Fibroblast of villous mesenchyme (primary cell): ENCODE measurements around the gene CEP76. TPM values are rescaled to one million over a fixed set of nuclear protein-coding genes. Genes with fewer than 3 reads are reported as not detected.

Source experiments
- DNase-seq: peaks from one replicate; pipeline ENCODE4 v3.0.0-alpha.2; 2010; ENCODE audit warnings: low read depth
- H3K4me3 ChIP-seq: 2 replicates; pipeline ENCODE4 v1.5.1; 2011; ENCODE audit warnings: low read depth, mild to moderate bottlenecking, low read length
- total RNA-seq: library from RNA; depleted of rRNA; stranded (reverse); fragments of >200 nt; gene quantifications from 2 replicates; pipeline ENCODE4 v1.2.3, GENCODE V29; 2012
- TF ChIP-seq, protein P1 (sequence below): IDR thresholded peaks from 2 replicates; pipeline ENCODE4 v1.5.1; 2012; ENCODE audit warnings: low read depth, mild to moderate bottlenecking, low read length; ENCODE audit not compliant: insufficient read depth

Gene CEP76
- total RNA-seq, 1 donor = 12.5 TPM

DNA sequence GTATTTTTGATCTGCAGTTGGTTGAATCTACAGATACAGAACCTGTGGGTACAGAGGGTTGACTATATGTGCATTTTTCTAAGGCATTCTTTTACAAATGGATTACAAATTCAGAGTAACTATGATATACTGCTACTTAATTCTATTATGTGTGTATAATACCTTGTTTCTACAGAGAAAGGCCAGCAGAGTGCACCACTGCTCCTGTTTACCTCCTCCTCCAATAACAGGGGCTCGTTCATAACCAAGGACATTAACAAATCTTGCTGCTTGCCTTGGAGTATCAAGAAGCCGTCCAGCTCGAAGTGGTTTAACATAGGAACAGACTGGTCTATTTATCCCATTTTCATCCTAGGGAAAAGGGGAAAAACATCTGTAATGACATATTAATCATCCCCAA is 16.4 kb downstream of the CEP76 start:
- DNase-seq = peak; percentile 38
- TF ChIP-seq, protein P1, sequence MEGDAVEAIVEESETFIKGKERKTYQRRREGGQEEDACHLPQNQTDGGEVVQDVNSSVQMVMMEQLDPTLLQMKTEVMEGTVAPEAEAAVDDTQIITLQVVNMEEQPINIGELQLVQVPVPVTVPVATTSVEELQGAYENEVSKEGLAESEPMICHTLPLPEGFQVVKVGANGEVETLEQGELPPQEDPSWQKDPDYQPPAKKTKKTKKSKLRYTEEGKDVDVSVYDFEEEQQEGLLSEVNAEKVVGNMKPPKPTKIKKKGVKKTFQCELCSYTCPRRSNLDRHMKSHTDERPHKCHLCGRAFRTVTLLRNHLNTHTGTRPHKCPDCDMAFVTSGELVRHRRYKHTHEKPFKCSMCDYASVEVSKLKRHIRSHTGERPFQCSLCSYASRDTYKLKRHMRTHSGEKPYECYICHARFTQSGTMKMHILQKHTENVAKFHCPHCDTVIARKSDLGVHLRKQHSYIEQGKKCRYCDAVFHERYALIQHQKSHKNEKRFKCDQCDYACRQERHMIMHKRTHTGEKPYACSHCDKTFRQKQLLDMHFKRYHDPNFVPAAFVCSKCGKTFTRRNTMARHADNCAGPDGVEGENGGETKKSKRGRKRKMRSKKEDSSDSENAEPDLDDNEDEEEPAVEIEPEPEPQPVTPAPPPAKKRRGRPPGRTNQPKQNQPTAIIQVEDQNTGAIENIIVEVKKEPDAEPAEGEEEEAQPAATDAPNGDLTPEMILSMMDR = peak; percentile 24
- no peak overlapping the region for H3K4me3 ChIP-seq

DNA sequence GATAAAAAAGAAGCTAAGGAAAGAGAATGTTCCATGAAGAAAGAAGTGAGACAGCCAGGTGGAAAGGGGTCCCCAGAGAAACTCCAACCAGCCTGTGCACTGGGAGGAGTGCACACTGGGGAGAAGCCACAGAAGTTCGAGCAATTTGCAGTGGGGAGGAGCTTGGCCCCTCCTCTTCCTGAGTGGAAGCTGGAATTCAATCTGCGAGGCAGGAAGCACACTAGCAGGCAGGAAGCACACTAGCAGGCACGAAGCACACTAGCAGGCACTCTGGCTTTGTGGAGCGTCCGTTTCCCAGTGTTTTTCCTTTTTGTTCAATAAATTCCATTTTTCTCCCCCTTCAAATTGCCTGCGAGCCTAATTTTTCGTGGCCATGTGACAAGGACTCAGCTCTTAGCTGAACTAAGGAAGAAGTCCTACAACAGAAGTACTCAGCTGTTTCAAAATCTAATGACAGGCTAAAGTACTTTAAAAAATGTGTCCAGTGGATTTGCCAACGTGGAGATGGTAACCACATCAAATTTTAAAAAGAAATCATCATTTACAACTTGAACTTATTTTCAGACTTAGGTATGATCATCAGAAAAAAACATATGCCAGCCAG is 23.2 kb downstream of the CEP76 start:
- peak; percentile 61 for DNase-seq
- no peak overlapping the region for H3K4me3 ChIP-seq
- TF ChIP-seq, protein P1 = no peak

DNA sequence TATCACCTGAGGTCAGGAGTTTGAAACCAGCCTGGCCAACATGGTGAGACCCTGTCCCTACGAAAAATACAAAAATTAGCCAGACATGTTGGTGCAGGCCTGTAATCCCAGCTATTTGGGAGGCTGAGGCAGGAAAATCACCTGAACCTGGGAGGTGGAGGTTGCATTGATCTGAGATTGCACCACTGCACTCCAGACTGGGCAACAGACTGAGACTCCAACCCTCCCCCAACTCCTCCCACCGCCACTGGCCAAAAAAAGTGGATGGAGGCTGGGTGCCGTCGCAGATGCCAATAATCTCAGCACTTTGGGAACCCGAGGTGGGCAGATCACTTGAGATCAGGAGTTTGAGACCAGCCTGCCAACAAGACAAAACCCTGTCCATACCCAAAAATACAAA is 34.5 kb downstream of the CEP76 start:
- DNase-seq = no peak
- no peak overlapping the region for H3K4me3 ChIP-seq
- TF ChIP-seq, protein P1 = no peak

DNA sequence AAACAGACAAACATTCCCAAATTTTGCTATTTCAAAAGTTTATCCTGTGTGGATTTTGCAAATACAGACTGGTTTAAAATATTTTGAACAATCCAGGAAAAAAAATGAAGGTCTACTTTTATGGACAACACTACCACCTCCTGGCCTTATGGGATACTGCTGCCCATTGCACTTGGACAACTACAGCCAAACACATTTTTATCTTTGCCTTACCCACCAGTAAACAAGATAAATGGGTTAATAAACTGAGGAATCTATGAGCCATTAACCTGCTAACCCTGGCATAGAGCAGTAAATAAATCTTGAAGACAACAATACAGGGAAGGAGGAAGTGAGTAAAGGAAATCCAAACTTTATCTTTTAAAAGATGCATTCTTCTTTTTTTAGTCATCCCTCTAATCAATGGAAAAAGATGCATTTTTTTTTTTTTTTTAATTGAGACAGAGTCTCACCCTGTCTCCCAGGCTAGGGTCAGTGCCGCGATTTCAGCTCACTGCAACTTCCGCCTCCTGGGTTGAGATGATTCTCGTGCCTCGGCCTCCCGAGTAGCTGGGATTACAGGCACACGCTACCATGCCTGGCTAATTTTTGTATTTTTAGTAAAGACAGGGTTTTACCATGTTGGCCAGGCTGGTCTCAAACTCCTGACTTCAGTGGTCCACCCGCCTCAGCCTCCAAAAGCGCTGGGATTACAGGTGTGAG is 42.5 kb downstream of the CEP76 start:
- DNase-seq = peak; percentile 87
- no peak overlapping the region for H3K4me3 ChIP-seq
- TF ChIP-seq, protein P1 = peak; percentile 86

DNA sequence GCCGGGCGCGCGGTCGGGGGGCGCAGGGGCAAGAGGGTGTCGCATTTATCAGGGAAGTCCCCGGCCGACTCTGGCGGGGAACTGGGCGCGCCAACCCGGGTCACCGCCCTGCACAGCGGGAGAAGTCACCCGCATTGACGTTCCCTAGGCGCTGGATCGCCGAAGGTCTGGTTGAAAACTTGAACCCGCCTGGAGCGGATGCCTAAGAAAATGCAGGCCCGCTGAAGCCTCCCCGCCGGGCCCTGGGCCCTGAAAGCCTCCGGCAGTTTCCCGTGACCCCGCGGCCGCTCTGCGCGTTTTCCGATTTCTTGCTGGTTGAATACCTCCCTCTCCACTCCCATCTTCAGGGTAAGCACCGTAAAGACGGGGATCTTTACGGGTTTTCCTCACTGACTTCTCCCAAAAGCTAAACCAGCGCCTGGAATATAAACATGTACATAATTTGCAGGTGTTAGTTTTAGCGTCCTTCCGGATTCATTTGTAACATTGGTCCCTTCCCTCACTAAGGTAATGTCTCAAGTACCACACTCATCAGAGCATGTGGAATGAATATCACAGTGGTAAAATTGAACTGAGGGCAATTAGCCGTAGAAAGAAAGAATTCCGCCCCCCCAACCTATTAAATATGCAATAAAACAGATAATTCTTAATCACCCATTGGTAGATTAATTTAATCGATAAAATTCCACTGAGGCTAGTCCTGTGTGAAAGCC is 43.9 kb downstream of the CEP76 start:
- TF ChIP-seq, protein P1 = peak; percentile 9
- H3K4me3 ChIP-seq = peak overlapping the region; percentile 80
- peak; percentile 50 for DNase-seq

DNA sequence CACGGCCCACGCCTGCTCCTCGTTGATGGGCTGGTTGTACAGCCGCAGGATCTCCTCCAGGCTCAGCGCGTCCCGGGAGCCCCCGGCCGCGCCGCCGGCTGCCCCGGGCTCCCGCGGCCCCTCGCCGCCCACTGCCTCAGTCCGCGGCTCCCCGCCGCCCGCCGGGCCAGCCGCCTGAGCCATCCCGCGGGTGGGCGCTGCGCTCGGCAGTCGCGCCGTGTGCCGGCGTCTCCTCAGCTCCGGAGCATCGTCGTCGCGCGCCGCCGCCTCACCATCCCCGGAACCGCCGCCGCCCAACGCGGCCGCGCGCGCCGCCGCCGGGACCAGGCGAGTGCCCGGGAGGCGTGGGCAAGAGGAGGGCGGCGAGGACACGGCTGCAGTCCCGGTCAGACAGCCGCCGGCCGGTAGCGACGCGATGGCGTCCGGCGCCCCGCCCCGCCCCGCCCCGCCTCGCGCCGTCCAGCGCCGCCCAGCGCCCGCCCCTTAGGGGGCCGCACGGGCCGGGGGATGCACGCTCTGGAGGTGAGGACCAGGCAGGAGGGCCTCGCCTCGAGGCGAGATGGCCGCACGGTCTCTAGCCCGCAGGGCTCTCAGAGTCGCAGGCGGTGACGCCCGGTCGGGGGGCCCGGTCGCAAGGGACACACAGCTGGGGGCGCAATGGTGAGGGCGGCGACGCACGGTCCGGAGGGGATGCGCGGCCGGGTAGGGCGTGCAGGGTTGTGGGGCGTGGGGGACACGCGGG is 44.7 kb downstream of the CEP76 start, which contains the start of gene SPIRE1:
Gene SPIRE1 (minus strand): TSS at position 424 of the 742 bp plus-strand sequence. CDS start 241 bp downstream, at position 183.
- TF ChIP-seq, protein P1 = peak; percentile 2
- peak within 1 kb of the TSS; percentile 80 for H3K4me3 ChIP-seq
- peak; percentile 67 for DNase-seq
